Right lobe of liver (tissue), 6 donors: Measurements from ENCODE around the gene NCLN. TPM values are rescaled to one million over a fixed set of nuclear protein-coding genes. Genes with fewer than 3 reads are reported as not detected.

Experiments used
- ATAC-seq, 4 donors: fragments of 200-7000 bp; cut with Tn5 transposase; one replicate each; pipeline ENCODE4 v1.9.1; 2020; ENCODE audit warnings: mild to moderate bottlenecking in 4 of 4, moderate library complexity in 4 of 4
- DNase-seq, 3 donors: peaks; one replicate each; pipeline ENCODE4 v3.0.0-alpha.2; 2020
- H3K27ac ChIP-seq, 3 donors: fragments of 200-600 bp; one replicate each; pipeline ENCODE4 v1.8.0; 2022
- H3K27me3 ChIP-seq, 2 donors: fragments of 200-600 bp; one replicate each; pipeline ENCODE4 v1.8.0; 2022
- H3K36me3 ChIP-seq, 4 donors: fragments of 200-600 bp; sonication (generic) in 1 of 4; one replicate each; pipeline versions ENCODE4 v1.5.1 to v1.8.0; 2017 to 2022; ENCODE audit warnings: control low read depth in 1 of 4
- H3K4me1 ChIP-seq, 4 donors: fragments of 200-600 bp; sonication (generic) in 1 of 4; one replicate each; pipeline versions ENCODE4 v1.5.1 to v1.8.0; 2017 to 2022; ENCODE audit warnings: control low read depth in 1 of 4
- H3K4me3 ChIP-seq, 3 donors: fragments of 200-600 bp; one replicate each; pipeline ENCODE4 v1.8.0; 2022
- H3K9me3 ChIP-seq, 4 donors: fragments of 200-600 bp; sonication (generic) in 1 of 4; one replicate each; pipeline versions ENCODE4 v1.5.1 to v1.8.0; 2017 to 2022; ENCODE audit warnings: control low read depth in 1 of 4
- POLR2A ChIP-seq: fragments of 450-650 bp; IDR thresholded peaks from one replicate; pipeline ENCODE4 v1.6.1; 2017; ENCODE audit warnings: antibody characterized with exemption, mild to moderate bottlenecking
- WGBS: methylation state at CpG from one replicate; pipeline ENCODE4 v1.1.6; 2018; ENCODE audit warnings: low coverage, low lambda C conversion rate; ENCODE audit not compliant: insufficient coverage; ENCODE audit errors: missing lambda C conversion rate; 5-methylcytosine and 5-hydroxymethylcytosine counted together
- intact Hi-C, 2 donors: fragments of 100-400 bp; cut with DNase I; formaldehyde crosslinking; loops; one replicate each; pipeline versions ENCODE4 v1.11.2 to v1.14.1; 2022
- total RNA-seq, 6 experiments: library from RNA; depleted of rRNA in 2 of 6; stranded (reverse); fragments of >200 nt in 2 of 6; fragmentation: NEBNext Ultra II Directional in 3 of 6; extraction: Animal tissue kit (Norgen Biotek cat#: 25700) in 3 of 6; gene quantifications; one replicate each; pipeline versions ENCODE4 v1.1.0 to v1.2.4, GENCODE V29; 2016 to 2023
- TF ChIP-seq, protein P1 (sequence below), 4 donors: fragments of 200-600 bp in 3 of 4; fragments of 450-650 bp in 1 of 4; IDR thresholded peaks; one replicate each; pipeline versions ENCODE4 v1.5.1 to v1.8.0; 2016 to 2022; ENCODE audit warnings: antibody characterized with exemption in 4 of 4, mild to moderate bottlenecking in 2 of 4
- donor health status: DM: no; HTN: yes; CAD: no.
- donor health status: DM: no; HTN: no; CAD: no.
- donor health status: DM: no; HTN: no; CAD: no.
- donor health status: DM: no; HTN: yes; CAD: no.
- donor health status: DM: no; HTN: yes; CAD: no.

Gene NCLN
- total RNA-seq, 6 experiments from 2014 or later: 32.0 to 59.9 (median 40.4) TPM

DNA sequence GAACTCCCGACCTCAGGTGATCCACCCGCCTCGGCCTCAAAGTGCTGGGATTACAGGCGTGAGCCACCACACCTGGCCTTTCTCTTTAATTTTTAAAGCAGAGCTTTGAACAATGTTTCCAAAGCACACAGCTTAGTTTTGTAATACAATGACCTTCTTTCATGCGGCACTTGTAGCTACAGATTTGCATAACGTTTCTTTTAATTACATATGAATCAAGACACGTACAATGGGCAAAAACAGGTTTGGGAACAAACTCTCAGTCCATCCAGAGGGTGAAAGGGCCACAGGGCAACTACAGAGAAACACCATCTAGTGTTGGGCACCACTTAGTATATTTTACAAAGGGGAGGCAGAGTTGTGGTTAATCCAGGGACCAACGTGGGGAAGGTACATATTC is 26.2 kb upstream of the NCLN start:
- no peaks in the 10 kb centered on the region for H3K4me1 ChIP-seq
- H3K9me3 ChIP-seq: no peaks in the 10 kb centered on the region
- H3K27me3 ChIP-seq: no peaks in the 10 kb centered on the region
- no peak for DNase-seq
- TF ChIP-seq, protein P1, sequence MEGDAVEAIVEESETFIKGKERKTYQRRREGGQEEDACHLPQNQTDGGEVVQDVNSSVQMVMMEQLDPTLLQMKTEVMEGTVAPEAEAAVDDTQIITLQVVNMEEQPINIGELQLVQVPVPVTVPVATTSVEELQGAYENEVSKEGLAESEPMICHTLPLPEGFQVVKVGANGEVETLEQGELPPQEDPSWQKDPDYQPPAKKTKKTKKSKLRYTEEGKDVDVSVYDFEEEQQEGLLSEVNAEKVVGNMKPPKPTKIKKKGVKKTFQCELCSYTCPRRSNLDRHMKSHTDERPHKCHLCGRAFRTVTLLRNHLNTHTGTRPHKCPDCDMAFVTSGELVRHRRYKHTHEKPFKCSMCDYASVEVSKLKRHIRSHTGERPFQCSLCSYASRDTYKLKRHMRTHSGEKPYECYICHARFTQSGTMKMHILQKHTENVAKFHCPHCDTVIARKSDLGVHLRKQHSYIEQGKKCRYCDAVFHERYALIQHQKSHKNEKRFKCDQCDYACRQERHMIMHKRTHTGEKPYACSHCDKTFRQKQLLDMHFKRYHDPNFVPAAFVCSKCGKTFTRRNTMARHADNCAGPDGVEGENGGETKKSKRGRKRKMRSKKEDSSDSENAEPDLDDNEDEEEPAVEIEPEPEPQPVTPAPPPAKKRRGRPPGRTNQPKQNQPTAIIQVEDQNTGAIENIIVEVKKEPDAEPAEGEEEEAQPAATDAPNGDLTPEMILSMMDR (IDR thresholded peaks at IDR 0.05): no peak
- TF ChIP-seq POLR2A: no peak
- intact Hi-C loops: no loop called here
- WGBS: 58% methylated on average over 5 of the region's 8 CpGs
- H3K36me3 ChIP-seq: no peaks in the 10 kb centered on the region
- H3K4me3 ChIP-seq: no peak overlapping the region
- no peak overlapping the region for H3K27ac ChIP-seq
- ATAC-seq: no peak

GRCh38 chr19:3160219-3160618 is 25.5 kb upstream of the NCLN start:
- ATAC-seq (no peak), DNase-seq (no peak)
- H3K36me3 ChIP-seq: no peaks in the 10 kb centered on the region
- H3K27ac ChIP-seq: no peak overlapping the region
- WGBS: 59% methylated on average over 3 of the region's 3 CpGs
- no peaks in the 10 kb centered on the region for H3K4me1 ChIP-seq
- H3K4me3 ChIP-seq: no peak overlapping the region
- H3K27me3 ChIP-seq: no peaks in the 10 kb centered on the region
- TF ChIP-seq, protein P1 (IDR thresholded peaks at IDR 0.05): no peak
- TF ChIP-seq POLR2A: no peak
- intact Hi-C loops: loop anchor here in 1 of 2 donors (10.0 kb wide), 1 partner anchor 205 kb away; no protein-coding TSS in a partner anchor
- H3K9me3 ChIP-seq: no peaks in the 10 kb centered on the region

- WGBS: 100% methylated on average over 3 of the region's 4 CpGs
- no peak overlapping the region for H3K27ac ChIP-seq
- no peaks in the 10 kb centered on the region for H3K27me3 ChIP-seq
- no peaks in the 10 kb centered on the region for H3K4me1 ChIP-seq
- no peaks in the 10 kb centered on the region for H3K36me3 ChIP-seq
- H3K4me3 ChIP-seq: no peak overlapping the region
- ATAC-seq (peak in 2 of 4 donors; percentile 15 to 60), DNase-seq (no peak)
- intact Hi-C loops: loop anchor here in 1 of 2 donors (10.0 kb wide), 1 partner anchor 207 kb away; no protein-coding TSS in a partner anchor
- no peak for TF ChIP-seq POLR2A
- TF ChIP-seq, protein P1 (IDR thresholded peaks at IDR 0.05): no peak
- no peaks in the 10 kb centered on the region for H3K9me3 ChIP-seq
These were observed 24.3 kb upstream of the NCLN start for GRCh38 chr19:3161453-3161852.

GRCh38 chr19:3162418-3163229 is 23.1 kb upstream of the NCLN start:
- peak in 1 of 4 donors; percentile 18 for ATAC-seq
- WGBS: 60% methylated on average over 7 of the region's 38 CpGs
- intact Hi-C loops: loop anchor here in 1 of 2 donors (10.0 kb wide), 1 partner anchor 208 kb away; no protein-coding TSS in a partner anchor

More at GRCh38 chr19:3162418-3163229, 23.1 kb upstream of the NCLN start:
- TF ChIP-seq POLR2A: no peak
- TF ChIP-seq, protein P1 (IDR thresholded peaks at IDR 0.05): no peak
- no peak overlapping the region for H3K4me3 ChIP-seq
- H3K27me3 ChIP-seq: no peaks in the 10 kb centered on the region
- no peaks in the 10 kb centered on the region for H3K9me3 ChIP-seq
- no peaks in the 10 kb centered on the region for H3K4me1 ChIP-seq
- no peaks in the 10 kb centered on the region for H3K36me3 ChIP-seq
- no peak overlapping the region for H3K27ac ChIP-seq
- DNase-seq: no peak
